ENCODE measurements around the gene TACO1.

DNA sequence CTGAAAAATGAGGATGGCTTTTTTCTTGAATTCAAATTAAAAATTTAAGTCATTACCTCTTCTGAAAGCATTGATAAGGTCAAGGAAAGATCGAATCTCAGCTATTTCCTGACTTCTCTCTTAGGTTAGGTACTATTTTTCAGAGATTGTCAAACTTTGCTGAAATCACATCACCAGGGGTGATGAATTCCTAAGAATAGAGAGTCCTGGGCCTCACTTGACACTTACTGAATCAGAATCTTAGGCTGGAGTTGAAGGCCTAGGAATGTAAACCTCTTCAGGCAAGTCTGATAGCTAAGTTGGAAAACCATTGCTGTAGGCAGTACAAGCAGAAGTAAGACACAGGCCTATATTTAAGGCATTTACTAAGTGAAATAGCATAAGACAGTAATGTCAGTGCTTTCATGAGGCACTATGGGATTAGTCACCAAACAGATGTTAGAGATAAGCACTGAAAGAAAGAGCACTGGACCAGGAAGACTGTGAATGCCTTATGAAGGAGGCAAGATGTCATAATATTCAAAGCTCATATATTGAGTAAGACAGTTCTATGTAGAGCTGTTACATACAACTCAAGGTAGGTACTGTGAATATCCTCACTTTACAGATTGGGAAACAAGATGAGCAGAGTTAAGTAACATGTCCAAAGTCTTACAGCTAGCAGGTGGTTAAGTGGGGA, 28.9 kb upstream of the TACO1 start:
- no peak for TF ChIP-seq EZH2phosphoT487 (IDR thresholded peaks at IDR 0.05; ENCODE audit: borderline replicate concordance, low read length)
- TF ChIP-seq, protein P1, sequence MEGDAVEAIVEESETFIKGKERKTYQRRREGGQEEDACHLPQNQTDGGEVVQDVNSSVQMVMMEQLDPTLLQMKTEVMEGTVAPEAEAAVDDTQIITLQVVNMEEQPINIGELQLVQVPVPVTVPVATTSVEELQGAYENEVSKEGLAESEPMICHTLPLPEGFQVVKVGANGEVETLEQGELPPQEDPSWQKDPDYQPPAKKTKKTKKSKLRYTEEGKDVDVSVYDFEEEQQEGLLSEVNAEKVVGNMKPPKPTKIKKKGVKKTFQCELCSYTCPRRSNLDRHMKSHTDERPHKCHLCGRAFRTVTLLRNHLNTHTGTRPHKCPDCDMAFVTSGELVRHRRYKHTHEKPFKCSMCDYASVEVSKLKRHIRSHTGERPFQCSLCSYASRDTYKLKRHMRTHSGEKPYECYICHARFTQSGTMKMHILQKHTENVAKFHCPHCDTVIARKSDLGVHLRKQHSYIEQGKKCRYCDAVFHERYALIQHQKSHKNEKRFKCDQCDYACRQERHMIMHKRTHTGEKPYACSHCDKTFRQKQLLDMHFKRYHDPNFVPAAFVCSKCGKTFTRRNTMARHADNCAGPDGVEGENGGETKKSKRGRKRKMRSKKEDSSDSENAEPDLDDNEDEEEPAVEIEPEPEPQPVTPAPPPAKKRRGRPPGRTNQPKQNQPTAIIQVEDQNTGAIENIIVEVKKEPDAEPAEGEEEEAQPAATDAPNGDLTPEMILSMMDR (IDR thresholded peaks at IDR 0.05; ENCODE audit: low read depth, low read length, poor library complexity, severe bottlenecking): no peak
